IPS-18c (cell line): Measurements from ENCODE around the gene CMC4.

ENCODE experiments used
- H3K4me3 ChIP-seq: 2 replicates; pipeline ENCODE4 v1.7.0; 2013; ENCODE audit warnings: low read depth, mild to moderate bottlenecking, low read length, moderate library complexity; ENCODE audit not compliant: insufficient read depth
- H3K9me3 ChIP-seq: one replicate; pipeline ENCODE4 v1.6.1; 2013; ENCODE audit warnings: mild to moderate bottlenecking, low read length, moderate library complexity; ENCODE audit not compliant: control insufficient read depth, insufficient read depth

CMC4 gene

GRCh38 chrX:155070975-155071693, at the start of gene CMC4, which contains the start of the genes BRCC3 and MTCP1:
Gene CMC4 (minus strand): TSS chrX:155071136. CDS start chrX:155064023, 7,113 bp downstream.
Gene BRCC3 (plus strand): TSS chrX:155071508. CDS start chrX:155071528, 20 bp downstream.
Gene MTCP1 (minus strand): TSS chrX:155071136. CDS start chrX:155066010, 5,126 bp downstream.
- peak within 1 kb of the TSS; percentile 76 for H3K4me3 ChIP-seq

GRCh38 chrX:155115174-155115819, 44.4 kb upstream of the CMC4 start:
- Histone ChIP-seq H3K4me3 (no peak overlapping the region), H3K9me3 (no peaks in the 10 kb centered on the region)

More at GRCh38 chrX:155070975-155071693, at the start of gene CMC4, which contains the start of the genes BRCC3 and MTCP1:
- peaks cover 11% of the 10 kb centered on the region for H3K9me3 ChIP-seq

GRCh38 chrX:155113097-155113496, 42.2 kb upstream of the CMC4 start:
- no peaks in the 10 kb centered on the region for H3K9me3 ChIP-seq

GRCh38 chrX:155112171-155112570, 41.2 kb upstream of the CMC4 start:
- Histone ChIP-seq H3K4me3 (no peak overlapping the region), H3K9me3 (no peaks in the 10 kb centered on the region)

More at GRCh38 chrX:155113097-155113496, 42.2 kb upstream of the CMC4 start:
- no peak overlapping the region for H3K4me3 ChIP-seq

- Histone ChIP-seq H3K9me3 (no peaks in the 10 kb centered on the region), H3K4me3 (no peak overlapping the region)
Observed at GRCh38 chrX:155108427-155108826, 37.5 kb upstream of the CMC4 start.

GRCh38 chrX:155105919-155106318, 35.0 kb upstream of the CMC4 start:
- no peaks in the 10 kb centered on the region for H3K9me3 ChIP-seq

GRCh38 chrX:155094468-155095061, 23.6 kb upstream of the CMC4 start:
- no peak overlapping the region for H3K4me3 ChIP-seq
- peaks cover 5% of the 10 kb centered on the region for H3K9me3 ChIP-seq

More at GRCh38 chrX:155105919-155106318, 35.0 kb upstream of the CMC4 start:
- no peak overlapping the region for H3K4me3 ChIP-seq

GRCh38 chrX:155086961-155087735, 16.2 kb upstream of the CMC4 start:
- Histone ChIP-seq H3K4me3 (no peak overlapping the region), H3K9me3 (peaks cover 8% of the 10 kb centered on the region)

- H3K4me3 ChIP-seq: no peak overlapping the region
- peaks cover 8% of the 10 kb centered on the region for H3K9me3 ChIP-seq
Observed at GRCh38 chrX:155086202-155086840, 15.4 kb upstream of the CMC4 start.

GRCh38 chrX:155071694-155072280, 851 bp upstream of the CMC4 start:
- H3K9me3 ChIP-seq: peaks cover 11% of the 10 kb centered on the region
- H3K4me3 ChIP-seq: peak overlapping the region; percentile 76

- Histone ChIP-seq H3K9me3 (peaks cover 13% of the 10 kb centered on the region), H3K4me3 (peak overlapping the region; percentile 58)
Observed at GRCh38 chrX:155070663-155070974, 317 bp downstream of the CMC4 start.

GRCh38 chrX:155070038-155070437, 898 bp downstream of the CMC4 start:
- H3K9me3 ChIP-seq: peaks cover 13% of the 10 kb centered on the region
- H3K4me3 ChIP-seq: peak overlapping the region; percentile 58

- peak overlapping the region; percentile 58; the same call in 1 of the 2 replicates for H3K4me3 ChIP-seq
- peaks cover 13% of the 10 kb centered on the region for H3K9me3 ChIP-seq
Observed at GRCh38 chrX:155069414-155069813, 1.5 kb downstream of the CMC4 start.

- H3K9me3 ChIP-seq: peaks cover 13% of the 10 kb centered on the region
- no peak overlapping the region for H3K4me3 ChIP-seq
Observed at GRCh38 chrX:155068165-155068564, 2.8 kb downstream of the CMC4 start.

GRCh38 chrX:155065035-155065734, 5.8 kb downstream of the CMC4 start:
- Histone ChIP-seq H3K9me3 (peaks cover 8% of the 10 kb centered on the region), H3K4me3 (no peak overlapping the region)

- H3K9me3 ChIP-seq: peaks cover 6% of the 10 kb centered on the region
- H3K4me3 ChIP-seq: no peak overlapping the region
Observed at GRCh38 chrX:155061760-155062159, 9.2 kb downstream of the CMC4 start.
